ENCODE measurements around the gene UQCC5.

Gene UQCC5

GRCh38 chr3:52520141-52520667, 16.2 kb upstream of the UQCC5 start:
- no peak for DNase-seq (ENCODE audit: low spot score)
- TF ChIP-seq, protein P1, sequence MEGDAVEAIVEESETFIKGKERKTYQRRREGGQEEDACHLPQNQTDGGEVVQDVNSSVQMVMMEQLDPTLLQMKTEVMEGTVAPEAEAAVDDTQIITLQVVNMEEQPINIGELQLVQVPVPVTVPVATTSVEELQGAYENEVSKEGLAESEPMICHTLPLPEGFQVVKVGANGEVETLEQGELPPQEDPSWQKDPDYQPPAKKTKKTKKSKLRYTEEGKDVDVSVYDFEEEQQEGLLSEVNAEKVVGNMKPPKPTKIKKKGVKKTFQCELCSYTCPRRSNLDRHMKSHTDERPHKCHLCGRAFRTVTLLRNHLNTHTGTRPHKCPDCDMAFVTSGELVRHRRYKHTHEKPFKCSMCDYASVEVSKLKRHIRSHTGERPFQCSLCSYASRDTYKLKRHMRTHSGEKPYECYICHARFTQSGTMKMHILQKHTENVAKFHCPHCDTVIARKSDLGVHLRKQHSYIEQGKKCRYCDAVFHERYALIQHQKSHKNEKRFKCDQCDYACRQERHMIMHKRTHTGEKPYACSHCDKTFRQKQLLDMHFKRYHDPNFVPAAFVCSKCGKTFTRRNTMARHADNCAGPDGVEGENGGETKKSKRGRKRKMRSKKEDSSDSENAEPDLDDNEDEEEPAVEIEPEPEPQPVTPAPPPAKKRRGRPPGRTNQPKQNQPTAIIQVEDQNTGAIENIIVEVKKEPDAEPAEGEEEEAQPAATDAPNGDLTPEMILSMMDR (IDR thresholded peaks at IDR 0.05; ENCODE audit: extremely low read depth, missing control alignments): no peak

GRCh38 chr3:52520716-52521487, 15.5 kb upstream of the UQCC5 start:
- DNase-seq (ENCODE audit: low spot score): no peak
- TF ChIP-seq, protein P1 (IDR thresholded peaks at IDR 0.05; ENCODE audit: extremely low read depth, missing control alignments): no peak

DNA sequence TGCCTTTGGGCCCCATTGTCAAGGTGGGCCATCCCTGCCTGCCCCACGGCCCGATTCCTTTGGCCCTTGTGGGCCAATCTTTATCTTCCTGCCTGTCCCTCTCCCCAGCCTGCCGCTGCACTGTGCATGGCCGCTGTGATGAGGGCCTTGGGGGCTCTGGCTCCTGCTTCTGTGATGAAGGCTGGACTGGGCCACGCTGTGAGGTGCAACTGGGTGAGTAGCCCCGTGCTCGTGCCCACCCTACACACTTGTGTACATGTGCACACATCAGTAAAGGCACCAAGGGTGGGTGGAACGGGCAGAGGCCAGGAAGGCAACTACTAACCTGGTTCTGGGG, 14.9 kb upstream of the UQCC5 start:
- TF ChIP-seq, protein P1 (IDR thresholded peaks at IDR 0.05; ENCODE audit: extremely low read depth, missing control alignments): no peak
- DNase-seq (ENCODE audit: low spot score): no peak

DNA sequence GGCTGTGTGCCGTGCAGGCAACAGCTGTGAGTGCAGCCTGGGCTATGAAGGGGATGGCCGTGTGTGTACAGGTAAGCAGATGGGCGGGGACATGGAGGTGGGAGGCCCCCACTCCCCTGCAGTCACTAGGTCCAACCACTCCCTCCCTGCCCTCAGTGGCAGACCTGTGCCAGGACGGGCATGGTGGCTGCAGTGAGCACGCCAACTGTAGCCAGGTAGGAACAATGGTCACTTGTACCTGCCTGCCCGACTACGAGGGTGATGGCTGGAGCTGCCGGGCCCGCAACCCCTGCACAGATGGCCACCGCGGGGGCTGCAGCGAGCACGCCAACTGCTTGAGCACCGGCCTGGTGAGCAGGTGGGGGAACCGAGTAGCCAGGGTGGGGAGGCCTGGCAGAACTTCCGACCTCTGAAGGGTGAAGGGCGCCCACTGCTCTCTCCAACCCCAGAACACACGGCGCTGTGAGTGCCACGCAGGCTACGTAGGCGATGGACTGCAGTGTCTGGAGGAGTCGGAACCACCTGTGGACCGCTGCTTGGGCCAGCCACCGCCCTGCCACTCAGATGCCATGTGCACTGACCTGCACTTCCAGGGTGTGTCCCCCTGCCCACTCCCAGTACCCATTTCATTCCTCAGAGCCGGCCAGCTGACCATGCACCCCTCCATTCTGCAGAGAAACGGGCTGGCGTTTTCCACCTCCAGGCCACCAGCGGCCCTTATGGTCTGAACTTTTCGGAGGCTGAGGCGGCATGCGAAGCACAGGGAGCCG, 14.3 kb upstream of the UQCC5 start:
- DNase-seq (ENCODE audit: low spot score): no peak

DNA sequence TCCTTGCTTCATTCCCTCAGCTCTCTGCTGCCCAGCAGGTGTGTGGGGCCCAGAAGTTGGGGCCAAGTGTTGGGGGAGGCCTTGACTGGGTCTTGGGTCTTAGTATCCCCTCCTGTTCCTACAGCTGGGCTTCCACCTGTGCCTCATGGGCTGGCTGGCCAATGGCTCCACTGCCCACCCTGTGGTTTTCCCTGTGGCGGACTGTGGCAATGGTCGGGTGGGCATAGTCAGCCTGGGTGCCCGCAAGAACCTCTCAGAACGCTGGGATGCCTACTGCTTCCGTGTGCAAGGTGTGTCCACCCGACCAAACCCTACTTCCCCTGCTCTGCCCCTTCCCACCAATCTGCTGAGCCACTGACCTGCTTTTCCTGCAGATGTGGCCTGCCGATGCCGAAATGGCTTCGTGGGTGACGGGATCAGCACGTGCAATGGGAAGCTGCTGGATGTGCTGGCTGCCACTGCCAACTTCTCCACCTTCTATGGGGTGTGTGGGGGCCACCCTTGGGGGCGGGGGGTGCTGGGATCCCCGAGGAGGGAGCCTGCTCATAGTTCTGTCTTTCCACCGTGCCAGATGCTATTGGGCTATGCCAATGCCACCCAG, 13.7 kb upstream of the UQCC5 start:
- no peak for DNase-seq (ENCODE audit: low spot score)
- TF ChIP-seq, protein P1 (IDR thresholded peaks at IDR 0.05; ENCODE audit: extremely low read depth, missing control alignments): no peak

More for the DNA sequence above, 14.3 kb upstream of the UQCC5 start:
- TF ChIP-seq, protein P1 (IDR thresholded peaks at IDR 0.05; ENCODE audit: extremely low read depth, missing control alignments): no peak

- DNase-seq (ENCODE audit: low spot score): no peak
- TF ChIP-seq, protein P1 (IDR thresholded peaks at IDR 0.05; ENCODE audit: extremely low read depth, missing control alignments): no peak
These were observed 12.8 kb upstream of the UQCC5 start for GRCh38 chr3:52523386-52524257.

Measured in GM20000 (cell line).